EL (cell line): ENCODE results near the gene ABTB2.

Source experiments
- DNase-seq: peaks from one replicate; pipeline ENCODE4 v3.0.0-alpha.2; 2016

ABTB2 gene

DNA sequence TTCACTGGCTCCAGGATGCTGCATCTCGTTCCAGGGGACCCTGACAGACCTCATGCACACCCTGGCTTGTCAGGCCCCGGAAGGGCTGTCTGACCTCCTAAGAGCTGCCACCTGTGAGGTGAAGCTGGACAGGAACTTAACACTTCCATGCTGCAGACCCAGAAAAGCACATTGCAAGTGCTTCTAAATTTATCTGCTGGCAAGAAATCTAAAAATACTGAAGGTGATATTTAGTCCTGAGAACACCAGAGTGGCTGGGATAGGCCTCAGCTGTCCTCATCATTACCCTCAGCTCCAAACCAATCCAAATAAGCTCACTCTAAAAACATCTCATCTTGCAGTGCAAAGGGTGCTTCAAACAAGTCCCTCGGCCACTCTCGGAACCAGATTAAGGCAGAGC is 46.7 kb downstream of the ABTB2 start:
- DNase-seq, result no peak

DNA sequence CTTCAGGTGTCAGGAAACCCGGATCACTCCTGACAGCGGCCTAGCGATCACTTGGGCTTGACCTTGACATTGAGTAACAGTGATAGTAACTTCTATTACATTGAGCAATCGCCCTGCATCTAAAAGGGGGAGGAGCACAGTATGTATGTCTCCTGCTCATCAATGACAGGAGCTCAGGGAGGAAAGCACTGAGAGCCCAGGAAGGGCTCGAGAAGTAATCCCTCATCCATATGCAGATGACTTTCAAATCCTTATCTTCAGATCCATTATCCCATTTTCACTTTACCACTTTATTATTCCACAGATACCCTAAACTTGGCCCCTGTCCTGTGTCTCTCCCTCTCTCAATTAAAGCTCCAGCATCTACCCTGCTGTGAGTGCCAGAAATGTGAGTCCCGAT is 47.8 kb downstream of the ABTB2 start:
- no peak for DNase-seq

DNA sequence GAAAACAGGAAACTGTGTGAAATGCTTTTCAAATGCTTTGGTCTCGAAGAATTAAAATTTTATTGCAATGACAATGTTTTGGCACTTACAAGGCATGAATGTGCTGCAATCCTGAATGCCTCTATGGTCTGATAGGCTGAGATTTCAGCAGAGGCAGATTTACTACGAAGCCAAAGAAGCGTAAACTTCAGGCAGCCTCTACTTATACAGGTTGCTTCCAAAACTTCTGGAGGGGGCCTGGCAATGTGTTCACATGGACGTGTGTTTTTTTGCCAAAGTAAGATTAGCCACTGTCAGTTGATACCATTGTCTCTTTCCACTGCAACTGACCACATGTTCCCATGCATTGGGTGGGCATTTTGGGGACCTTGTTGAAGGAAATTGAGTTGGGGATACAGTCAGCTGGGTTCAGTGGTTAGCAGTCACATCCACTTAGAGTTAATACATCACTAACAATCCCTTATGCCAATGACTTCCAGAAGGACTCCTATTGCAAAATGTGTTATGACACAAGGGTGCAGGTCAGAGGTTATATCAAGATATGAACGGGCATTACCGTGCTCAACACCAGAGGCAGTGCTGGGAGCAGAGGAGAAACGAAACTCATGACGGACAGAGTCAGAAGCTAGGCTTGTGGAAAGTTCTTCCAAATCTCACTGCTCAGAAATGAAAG is 48.8 kb downstream of the ABTB2 start:
- DNase-seq, result peak; percentile 35

- peak; percentile 18 for DNase-seq
Observed at GRCh38 chr11:34308049-34308912, 49.5 kb downstream of the ABTB2 start.

DNA sequence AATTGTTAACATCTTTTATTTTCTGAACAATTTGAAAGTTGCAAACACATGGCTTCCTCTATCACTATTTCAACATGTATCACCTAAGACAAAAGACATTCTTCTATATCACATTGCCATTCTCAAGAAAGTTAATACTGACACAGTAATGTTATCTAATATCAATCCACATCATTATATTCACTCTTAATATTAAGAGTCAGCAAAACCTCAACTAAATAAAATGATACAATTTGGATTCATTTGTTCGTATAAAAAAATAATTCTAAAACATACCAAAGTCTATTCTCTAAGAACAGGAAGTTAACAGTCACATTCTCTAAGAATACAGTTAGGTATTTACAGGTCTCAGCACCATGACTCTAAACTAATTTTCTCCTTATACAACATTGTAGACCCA is 52.0 kb downstream of the ABTB2 start:
- DNase-seq, result no peak

GRCh38 chr11:34305193-34305592 is 52.6 kb downstream of the ABTB2 start:
- no peak for DNase-seq

- no peak for DNase-seq
Observed at GRCh38 chr11:34303028-34303570, 54.7 kb downstream of the ABTB2 start.

GRCh38 chr11:34302046-34302921 is 55.5 kb downstream of the ABTB2 start:
- peak; percentile 98 for DNase-seq

DNA sequence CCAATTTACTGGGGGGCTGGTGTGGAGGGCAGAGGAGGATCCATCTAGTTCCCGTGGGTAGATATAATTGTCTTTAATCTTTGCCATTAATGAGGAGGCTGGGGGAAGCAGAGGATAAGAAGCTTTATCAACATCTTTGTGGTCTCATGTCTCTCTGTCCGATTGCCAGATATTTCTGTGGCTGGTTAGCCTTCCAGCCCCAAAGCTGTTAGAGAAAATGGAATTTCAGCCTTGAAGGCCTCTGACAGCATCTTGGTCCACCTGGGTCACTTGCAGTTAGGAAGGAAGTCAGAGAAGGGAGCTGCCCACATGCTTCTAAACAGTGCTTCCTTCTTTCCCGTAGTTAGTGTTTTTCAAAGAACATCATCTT is 56.9 kb downstream of the ABTB2 start:
- DNase-seq, result no peak

DNA sequence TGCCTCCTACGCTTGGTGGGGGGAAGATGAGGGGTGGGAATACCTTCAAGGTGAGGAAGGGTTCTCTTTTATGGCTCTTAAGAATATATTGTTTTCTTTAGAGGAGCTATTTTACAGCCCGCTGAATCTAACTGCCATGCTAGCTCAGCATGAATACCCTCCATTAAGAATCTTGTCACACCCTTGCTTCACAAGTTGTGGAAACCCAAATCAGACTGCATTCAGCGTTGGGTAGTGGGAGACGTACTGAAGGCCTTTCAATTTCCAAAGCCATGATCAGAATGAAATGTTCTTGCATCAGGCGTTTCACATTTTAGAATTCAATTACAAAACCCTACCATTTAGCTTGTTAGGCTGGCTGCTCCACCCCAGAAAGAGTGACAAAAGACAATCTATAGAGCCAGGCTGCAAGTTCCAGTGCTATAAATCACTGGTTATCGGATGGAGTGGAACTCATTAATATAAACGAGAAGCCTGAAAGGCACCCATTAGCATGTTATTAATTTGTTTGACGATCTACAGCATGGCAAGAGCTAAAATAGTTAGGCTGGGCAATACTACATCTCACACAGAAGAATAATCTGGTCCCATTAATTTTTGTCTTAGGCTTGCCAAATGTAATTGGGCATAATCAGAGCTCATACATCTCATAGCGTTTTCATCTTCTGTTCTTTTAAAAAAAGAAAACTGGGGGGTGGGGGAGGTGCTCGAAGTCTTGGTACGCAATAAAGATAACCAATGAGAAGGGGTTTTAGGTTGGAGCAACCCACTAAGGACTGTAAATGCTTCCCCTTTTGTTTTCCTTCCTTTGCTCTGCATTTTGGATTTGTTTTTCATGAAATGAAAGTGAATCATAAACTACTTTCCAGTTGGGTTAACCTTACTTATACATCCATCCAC is 57.5 kb downstream of the ABTB2 start:
- DNase-seq, result no peak

GRCh38 chr11:34299284-34299972 is 58.4 kb downstream of the ABTB2 start:
- no peak for DNase-seq

- DNase-seq, result no peak
Observed at GRCh38 chr11:34298871-34299270, 58.9 kb downstream of the ABTB2 start.

GRCh38 chr11:34296412-34296811 is 61.4 kb downstream of the ABTB2 start:
- DNase-seq, result no peak

- no peak for DNase-seq
Observed at GRCh38 chr11:34292546-34292945, 65.3 kb downstream of the ABTB2 start.

- DNase-seq, result no peak
Observed at GRCh38 chr11:34292111-34292510, 65.7 kb downstream of the ABTB2 start.

GRCh38 chr11:34290926-34291325 is 66.9 kb downstream of the ABTB2 start:
- no peak for DNase-seq

- no peak for DNase-seq
Observed at GRCh38 chr11:34288492-34288891, 69.3 kb downstream of the ABTB2 start.

- no peak for DNase-seq
Observed at GRCh38 chr11:34284811-34285481, 72.9 kb downstream of the ABTB2 start.

GRCh38 chr11:34284156-34284555 is 73.7 kb downstream of the ABTB2 start:
- no peak for DNase-seq

DNA sequence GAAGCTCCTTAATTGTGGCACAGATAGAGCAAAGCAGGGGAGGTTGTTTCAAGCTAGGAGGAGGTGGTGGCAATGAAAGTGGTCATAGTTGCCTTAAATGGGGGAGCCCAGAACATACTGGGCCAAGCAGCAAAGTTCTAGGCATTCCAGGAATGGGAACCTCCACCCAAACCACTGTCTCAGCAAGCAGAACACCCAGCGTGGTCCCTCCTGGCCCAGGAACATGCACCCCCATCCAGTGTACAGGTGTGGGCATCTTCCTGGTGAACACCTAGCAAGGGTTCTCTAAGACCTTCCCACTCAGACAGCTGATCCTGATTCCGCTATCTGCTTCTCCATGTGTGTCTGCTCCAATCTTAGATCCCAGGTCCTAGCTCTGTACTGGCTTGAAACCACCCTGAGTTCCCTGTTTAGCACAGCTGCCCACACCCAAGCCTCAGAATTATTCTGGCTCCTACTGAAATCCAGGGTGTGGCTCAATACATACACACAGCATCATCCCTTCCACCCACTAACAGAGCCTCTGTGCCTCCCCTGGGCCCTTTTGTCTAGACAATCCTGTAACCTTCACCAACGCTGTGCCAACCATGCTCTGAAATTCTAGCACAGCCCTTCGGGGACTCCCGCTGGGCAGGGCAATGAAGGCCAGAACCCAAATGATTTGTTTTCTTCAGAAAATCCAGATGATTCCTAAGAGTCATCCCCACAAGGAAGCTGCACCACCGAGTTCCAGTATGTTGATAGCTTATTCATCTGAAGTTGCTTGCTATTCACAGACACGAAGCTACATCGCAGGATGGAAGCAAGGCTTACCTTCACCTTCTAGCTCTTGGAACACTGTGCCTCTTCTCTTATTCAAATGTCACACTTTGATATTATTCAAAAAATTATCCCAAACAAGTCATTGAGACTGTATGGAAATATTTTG is 76.6 kb downstream of the ABTB2 start:
- DNase-seq, result no peak
